ENCODE data around the gene WEE2. TPM values are rescaled to one million over a fixed set of nuclear protein-coding genes. Genes with fewer than 3 reads are reported as not detected.

WEE2 gene
- total and polyA plus RNA-seq, 9 of the 15 experiments (the other 6 are each of a cell fraction or from before 2014, with no cell fraction given), result not detected

GRCh38 chr7:141737836-141738591, 29.9 kb downstream of the WEE2 start, which contains the start of gene SSBP1 (continued):
- 0 out of 2 replicates have a peak, but pooled peaks have one; percentile 86 for TF ChIP-seq ZNF175 (CRISPR knock-in tag; IDR thresholded peaks at IDR 0.05; ENCODE audit: low read depth)
- TF ChIP-seq, protein P1, sequence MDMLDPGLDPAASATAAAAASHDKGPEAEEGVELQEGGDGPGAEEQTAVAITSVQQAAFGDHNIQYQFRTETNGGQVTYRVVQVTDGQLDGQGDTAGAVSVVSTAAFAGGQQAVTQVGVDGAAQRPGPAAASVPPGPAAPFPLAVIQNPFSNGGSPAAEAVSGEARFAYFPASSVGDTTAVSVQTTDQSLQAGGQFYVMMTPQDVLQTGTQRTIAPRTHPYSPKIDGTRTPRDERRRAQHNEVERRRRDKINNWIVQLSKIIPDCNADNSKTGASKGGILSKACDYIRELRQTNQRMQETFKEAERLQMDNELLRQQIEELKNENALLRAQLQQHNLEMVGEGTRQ (CRISPR knock-in tag; IDR thresholded peaks at IDR 0.05), result no peak; the same call in 1 of the 2 replicates

GRCh38 chr7:141738592-141739013, 30.4 kb downstream of the WEE2 start:
- Histone ChIP-seq H3K9me3 (replicated peaks; ENCODE audit: control insufficient read depth, insufficient read depth, low read depth, low read length) (no peaks in the 10 kb centered on the region), H3K36me3 (ENCODE audit: control insufficient read depth, insufficient read depth, low read length) (peaks cover 44% of the 10 kb centered on the region), H3K27ac (ENCODE audit: extremely low read depth, low read depth, low read length) (peak overlapping the region; percentile 89), H2AFZ (ENCODE audit: low read depth, low read length) (peak overlapping the region; percentile 96), H4K20me1 (replicated peaks; ENCODE audit: control insufficient read depth, insufficient read depth, low read length) (no peaks in the 10 kb centered on the region), H3K4me2 (ENCODE audit: insufficient read depth, low read length) (peak overlapping the region; percentile 98), H3K9ac (ENCODE audit: insufficient read depth in 1 of 2, low read depth in 2 of 2, low read length in 2 of 2) (peak overlapping the region; percentile 84 to 92), H3K79me2 (ENCODE audit: control insufficient read depth, insufficient read depth, low read length) (peaks cover 41% of the 10 kb centered on the region), H3K9me1 (ENCODE audit: control insufficient read depth, insufficient read depth, low read length) (no peaks in the 10 kb centered on the region), H3K27me3 (ENCODE audit: control insufficient read depth in 2 of 2, insufficient read depth in 2 of 2, low read length in 2 of 2) (no peaks in the 10 kb centered on the region), H3K4me3 (peak overlapping the region; percentile 65), H3K4me1 (replicated peaks in 1 of 2; ENCODE audit: control insufficient read depth in 2 of 2, insufficient read depth in 2 of 2, low read length in 2 of 2) (peaks cover 5 to 12% of the 10 kb centered on the region in 2 experiments; a peak in 4 of 5 replicates)
- TSS peak; percentile 72 for BruUV-seq (replicated peaks)
- in situ Hi-C loops (cut with MboI), result no loop called here
- intact Hi-C loops (cut with micrococcal nuclease), result loop anchor here (1.0 to 5.0 kb wide), 2 partner anchors 84 to 186 kb away; partner anchors contain the start of gene AGK
- POLR2A ChIA-PET, result interaction anchor here (1.1 to 3.0 kb wide), 4 partner anchors 11 to 143 kb away, joined by 3 to 30 read pairs (median 4); partner anchors contain the start of gene DENND11
- no peak for FAIRE-seq
- 0% methylated on average over 6 of the region's 6 CpGs for WGBS (ENCODE audit: insufficient coverage, low coverage, missing lambda C conversion rate)
- DNase-seq (ENCODE audit: extremely low read depth in 1 of 4, low spot score in 3 of 4), result no peak
- CTCF ChIA-PET (ENCODE audit: low intra/inter-chr PET ratio), result interaction anchor here (0.7 kb wide), 1 partner anchor 84 kb away, joined by 7 read pairs; no protein-coding TSS in a partner anchor
- ATAC-seq, result peak; percentile 79
- no peak for TF ChIP-seq TEAD1 (CRISPR knock-in tag; IDR thresholded peaks at IDR 0.05)
- TF ChIP-seq TEAD4 (IDR thresholded peaks at IDR 0.05; ENCODE audit: low read length), result no peak
- TF ChIP-seq TEAD4 (CRISPR knock-in tag; IDR thresholded peaks at IDR 0.05; ENCODE audit: borderline replicate concordance), result no peak
- no peak for TF ChIP-seq HMG20A (CRISPR knock-in tag; conservative IDR thresholded peaks at IDR 0.05)
- TF ChIP-seq DIDO1 (tag; IDR thresholded peaks at IDR 0.05; ENCODE audit: low read depth), result no peak
- peak in 2 of 3 experiments; percentile 15 to 30; a peak in 2 of 6 replicates for TF ChIP-seq CTCF (IDR thresholded peaks at IDR 0.05 in 2 of 3, conservative IDR thresholded peaks at IDR 0.05 in 1 of 3; ENCODE audit: insufficient read depth in 2 of 3, low read depth in 1 of 3, low read length in 3 of 3)
- TF ChIP-seq SMARCE1 (IDR thresholded peaks at IDR 0.05), result 0 out of 2 replicates have a peak, but pooled peaks have one; percentile 10
- no peak for TF ChIP-seq ZBTB8A (IDR thresholded peaks at IDR 0.05; ENCODE audit: partially characterized antibody)
- TF ChIP-seq ZNF175 (CRISPR knock-in tag; IDR thresholded peaks at IDR 0.05; ENCODE audit: low read depth), result no peak
- no peak for TF ChIP-seq ZNF830 (CRISPR knock-in tag; IDR thresholded peaks at IDR 0.05)
- TF ChIP-seq MAFF (IDR thresholded peaks at IDR 0.05; ENCODE audit: low read length), result no peak
- no peak for TF ChIP-seq ZNF3 (CRISPR knock-in tag; IDR thresholded peaks at IDR 0.05)
- TF ChIP-seq NCOA4 (IDR thresholded peaks at IDR 0.05; ENCODE audit: partially characterized antibody), result no peak
- no peak for TF ChIP-seq KHSRP (IDR thresholded peaks at IDR 0.05)
- no peak for TF ChIP-seq POLR2A (conservative IDR thresholded peaks at IDR 0.05)
- TF ChIP-seq CBX3 (IDR thresholded peaks at IDR 0.05; ENCODE audit: borderline replicate concordance in 1 of 2, low read length in 2 of 2), result no peak
- no peak for TF ChIP-seq DDX20 (tag; IDR thresholded peaks at IDR 0.05; ENCODE audit: low read depth)
- no peak for TF ChIP-seq KLF6 (CRISPR knock-in tag; IDR thresholded peaks at IDR 0.05; ENCODE audit: borderline replicate concordance)

All from K562 (cell line).